H9 (cell line): ENCODE results near the gene GPN2. TPM values are rescaled to one million over a fixed set of nuclear protein-coding genes. Genes with fewer than 3 reads are reported as not detected.

ENCODE experiments used
- DNase-seq: peaks from one replicate; pipeline ENCODE4 v3.0.0-alpha.2; 2017
- H2AFZ ChIP-seq: one replicate; pipeline ENCODE4 v1.6.1; 2013; ENCODE audit warnings: mild to moderate bottlenecking, low read length, control low read depth, moderate library complexity
- H2AK5ac ChIP-seq: 2 replicates; pipeline ENCODE4 v1.6.1; 2013; ENCODE audit warnings: low read length, control low read depth, mixed read lengths; ENCODE audit not compliant: insufficient read length
- H2BK120ac ChIP-seq: one replicate; pipeline ENCODE4 v1.6.1; 2013; ENCODE audit warnings: low read depth, mild to moderate bottlenecking, low read length, control low read depth, inconsistent platforms; ENCODE audit not compliant: poor library complexity, severe bottlenecking
- H2BK12ac ChIP-seq: 2 replicates; pipeline ENCODE4 v1.6.1; 2013; ENCODE audit warnings: low read length, control low read depth, mixed read lengths, low read depth; ENCODE audit not compliant: insufficient read length
- H2BK15ac ChIP-seq: 2 replicates; pipeline ENCODE4 v1.6.1; 2013; ENCODE audit warnings: low read depth, low read length, control low read depth
- H2BK20ac ChIP-seq: one replicate; pipeline ENCODE4 v1.6.1; 2013; ENCODE audit warnings: low read depth, mild to moderate bottlenecking, low read length, control low read depth, inconsistent platforms; ENCODE audit not compliant: poor library complexity, severe bottlenecking
- H2BK5ac ChIP-seq: 2 replicates; pipeline ENCODE4 v1.6.1; 2013; ENCODE audit warnings: low read length, control low read depth, mixed read lengths; ENCODE audit not compliant: insufficient read length
- H3K14ac ChIP-seq: 2 replicates; pipeline ENCODE4 v1.6.1; 2013; ENCODE audit warnings: low read length, control low read depth; ENCODE audit not compliant: insufficient read depth
- H3K18ac ChIP-seq: 2 replicates; pipeline ENCODE4 v1.6.1; 2013; ENCODE audit warnings: low read depth, mild to moderate bottlenecking, mixed read lengths, low read length, control low read depth; ENCODE audit not compliant: insufficient read length
- H3K23ac ChIP-seq: 2 replicates; pipeline ENCODE4 v1.6.1; 2013; ENCODE audit warnings: low read length, control low read depth, mixed read lengths, low read depth; ENCODE audit not compliant: insufficient read length
- H3K23me2 ChIP-seq: 2 replicates; pipeline ENCODE4 v1.6.1; 2013; ENCODE audit warnings: low read depth, mild to moderate bottlenecking, mixed read lengths, low read length, control low read depth; ENCODE audit not compliant: insufficient read length, poor library complexity, severe bottlenecking
- H3K27ac ChIP-seq: 2 replicates; pipeline ENCODE4 v1.5.1; 2013; ENCODE audit warnings: low read length, control low read depth, mixed read lengths, low read depth; ENCODE audit not compliant: insufficient read length
- H3K27me3 ChIP-seq: 2 replicates; pipeline ENCODE4 v1.6.1; 2013; ENCODE audit warnings: low read length, control low read depth, inconsistent platforms; ENCODE audit not compliant: insufficient read depth
- H3K4ac ChIP-seq: 2 replicates; pipeline ENCODE4 v1.6.1; 2013; ENCODE audit warnings: low read depth, mild to moderate bottlenecking, control low read depth, inconsistent platforms, low read length, moderate library complexity
- H3K4me1 ChIP-seq: 2 replicates; pipeline ENCODE4 v1.6.1; 2013; ENCODE audit warnings: low read length, control low read depth, inconsistent platforms; ENCODE audit not compliant: insufficient read depth
- H3K4me2 ChIP-seq: 2 replicates; pipeline ENCODE4 v1.6.1; 2013; ENCODE audit warnings: low read length, control low read depth, mixed read lengths; ENCODE audit not compliant: insufficient read length, insufficient read depth
- H3K56ac ChIP-seq: 2 replicates; pipeline ENCODE4 v1.6.1; 2013; ENCODE audit warnings: low read depth, mild to moderate bottlenecking, mixed read lengths, low read length, control low read depth; ENCODE audit not compliant: insufficient read length
- H3K79me1 ChIP-seq: 2 replicates; pipeline ENCODE4 v1.6.1; 2013; ENCODE audit warnings: low read depth, mild to moderate bottlenecking, moderate library complexity, low read length, control low read depth, inconsistent platforms; ENCODE audit not compliant: insufficient read depth, poor library complexity, severe bottlenecking
- H3K79me2 ChIP-seq: 2 replicates; pipeline ENCODE4 v1.6.1; 2013; ENCODE audit warnings: low read length, control low read depth, inconsistent platforms; ENCODE audit not compliant: insufficient read depth
- H3K9ac ChIP-seq: 2 replicates; pipeline ENCODE4 v1.6.1; 2013; ENCODE audit warnings: low read length, control low read depth, mixed read lengths; ENCODE audit not compliant: insufficient read length; ENCODE audit errors: extremely low read depth
- H3K9me3 ChIP-seq: one replicate; pipeline ENCODE4 v1.6.1; 2013; ENCODE audit warnings: low read depth, low read length, inconsistent platforms; ENCODE audit not compliant: control insufficient read depth
- H3T11ph ChIP-seq: one replicate; pipeline ENCODE4 v1.6.1; 2013; ENCODE audit warnings: mild to moderate bottlenecking, low read length, control low read depth, inconsistent platforms
- H4K20me1 ChIP-seq: one replicate; pipeline ENCODE4 v1.6.1; 2013; ENCODE audit not compliant: control insufficient read depth, insufficient read length, insufficient read depth
- H4K5ac ChIP-seq: 2 replicates; pipeline ENCODE4 v1.6.1; 2013; ENCODE audit warnings: low read depth, mild to moderate bottlenecking, mixed read lengths, low read length, control low read depth; ENCODE audit not compliant: insufficient read length
- H4K8ac ChIP-seq: replicated peaks from 2 replicates; pipeline ENCODE4 v1.6.1; 2013; ENCODE audit warnings: low read length, control low read depth, mixed read lengths, low read depth; ENCODE audit not compliant: insufficient read length
- H4K91ac ChIP-seq: 2 replicates; pipeline ENCODE4 v1.6.1; 2013; ENCODE audit warnings: low read depth, mild to moderate bottlenecking, moderate library complexity, mixed read lengths, low read length, control low read depth; ENCODE audit not compliant: insufficient read length
- H3K27ac Mint-ChIP-seq, 3 experiments: 2 replicates in 2 of 3; 3 replicates in 1 of 3; pipeline ENCODE4 v1.8.0; 2020 to 2021; ENCODE audit warnings: mixed read lengths in 3 of 3, mild to moderate bottlenecking in 1 of 3, moderate library complexity in 1 of 3
- H3K27me3 Mint-ChIP-seq: 2 replicates; pipeline ENCODE4 v1.8.0; 2021; ENCODE audit warnings: low read depth, mild to moderate bottlenecking, moderate library complexity, mixed read lengths
- H3K36me3 Mint-ChIP-seq, 3 experiments: 2 replicates in 2 of 3; 3 replicates in 1 of 3; pipeline ENCODE4 v1.8.0; 2020 to 2021; ENCODE audit warnings: low read depth in 3 of 3, mixed read lengths in 3 of 3; ENCODE audit not compliant: insufficient read depth in 1 of 3
- H3K4me1 Mint-ChIP-seq, 2 experiments: 2 replicates each; pipeline ENCODE4 v1.8.0; 2020; ENCODE audit warnings: mixed read lengths in 2 of 2
- H3K4me3 Mint-ChIP-seq, 2 experiments: 2 replicates in 1 of 2; 3 replicates in 1 of 2; pipeline ENCODE4 v1.8.0; 2020 to 2021; ENCODE audit warnings: mild to moderate bottlenecking in 2 of 2, mixed read lengths in 2 of 2, moderate library complexity in 1 of 2
- H3K9me3 Mint-ChIP-seq, 2 experiments: 2 replicates in 1 of 2; 3 replicates in 1 of 2; pipeline ENCODE4 v1.8.0; 2020; ENCODE audit warnings: mild to moderate bottlenecking in 2 of 2, mixed read lengths in 2 of 2, moderate library complexity in 1 of 2
- CTCF ChIP-seq: fragments of 200-600 bp; sonication (generic); conservative IDR thresholded peaks from 3 replicates; pipeline ENCODE4 v1.8.0; 2021; ENCODE audit warnings: antibody characterized with exemption, mild to moderate bottlenecking
- WGBS: extraction: QIAGEN DNeasy Blood & Tissue Kit; methylation state at CpG from one replicate; pipeline ENCODE4 v1.1.7; 2013; ENCODE audit warnings: missing lambda C conversion rate, low lambda C conversion rate, mixed read lengths; ENCODE audit not compliant: insufficient read length; ENCODE audit errors: extremely low coverage; 5-methylcytosine and 5-hydroxymethylcytosine counted together
- total RNA-seq: library from RNA; stranded (reverse); gene quantifications from 2 replicates; pipeline ENCODE4 v1.2.1, GENCODE V29; 2021

GPN2 gene
- total RNA-seq, 1 experiment from 2014 or later, result 47.8 TPM

DNA sequence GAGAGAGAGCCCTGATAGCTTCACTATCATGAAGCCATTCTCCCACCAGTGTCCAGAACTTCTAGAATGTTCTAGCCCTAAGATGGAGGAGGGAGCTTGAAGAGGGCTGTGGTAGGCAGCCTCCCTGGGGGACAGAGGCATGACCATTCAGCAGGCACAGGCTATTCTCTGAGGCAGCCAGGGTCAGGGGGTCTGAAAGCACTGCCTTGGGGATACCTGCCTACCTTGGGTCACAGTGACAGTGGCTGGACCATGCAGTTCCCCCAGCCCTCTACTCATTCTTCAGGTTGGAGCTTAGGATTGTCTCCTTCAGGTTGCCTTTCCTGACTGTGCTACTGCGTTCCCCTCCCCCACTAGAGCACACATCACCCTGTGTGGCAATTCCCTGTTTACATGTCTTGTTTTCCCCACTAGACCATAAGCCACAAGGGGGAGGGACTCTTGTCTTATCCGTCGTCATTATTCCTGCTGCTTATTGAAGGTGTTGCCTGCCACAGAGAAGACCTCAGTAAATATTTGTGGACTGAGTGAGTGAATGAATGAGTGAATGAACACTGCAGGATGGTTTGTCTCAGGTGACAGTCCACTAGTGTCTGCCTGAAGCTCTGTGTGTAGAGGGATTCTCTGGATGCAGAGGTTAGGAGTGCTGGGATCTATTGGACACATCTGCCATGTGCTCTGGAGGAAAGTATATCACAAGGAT, 58.4 kb downstream of the GPN2 start:
- Mint-ChIP-seq H3K27me3 (no peaks in the 10 kb centered on the region; the same call in 1 of the 2 replicates), H3K27ac (no peak overlapping the region), H3K36me3 (peaks cover 29 to 45% (median 39%) of the 10 kb centered on the region in 3 experiments), H3K4me3 (no peak overlapping the region), H3K4me1 (peaks cover 22 to 23% of the 10 kb centered on the region in 2 experiments), H3K9me3 (no peaks in the 10 kb centered on the region; a peak in 1 of 5 replicates)
- no peak overlapping the region for H2BK5ac ChIP-seq
- no peak overlapping the region for H3K4ac ChIP-seq
- H2BK20ac ChIP-seq, result no peak overlapping the region
- no peak overlapping the region for H2BK15ac ChIP-seq
- no CpG with 5 or more reads among the region's 3 CpGs for WGBS
- H3K56ac ChIP-seq, result no peak overlapping the region
- H3K9me3 ChIP-seq, result no peaks in the 10 kb centered on the region
- H3K79me2 ChIP-seq, result no peaks in the 10 kb centered on the region; the same call in 1 of the 2 replicates
- H3K27ac ChIP-seq, result no peak overlapping the region
- no peak overlapping the region for H3K18ac ChIP-seq
- no peak overlapping the region for H2BK120ac ChIP-seq
- no peak overlapping the region for H3K14ac ChIP-seq
- no peak overlapping the region for H3K23ac ChIP-seq
- H4K20me1 ChIP-seq, result no peaks in the 10 kb centered on the region
- no peak overlapping the region for H3T11ph ChIP-seq
- H3K4me1 ChIP-seq, result no peaks in the 10 kb centered on the region
- no peak overlapping the region for H3K9ac ChIP-seq
- no peak overlapping the region for H4K8ac ChIP-seq
- H3K27me3 ChIP-seq, result no peaks in the 10 kb centered on the region
- H3K79me1 ChIP-seq, result peaks cover 3% of the 10 kb centered on the region
- peaks cover 4% of the 10 kb centered on the region for H3K23me2 ChIP-seq
- H2BK12ac ChIP-seq, result no peak overlapping the region
- H2AFZ ChIP-seq, result no peak overlapping the region
- no peak overlapping the region for H4K5ac ChIP-seq
- DNase-seq, result no peak
- no peak overlapping the region for H2AK5ac ChIP-seq
- TF ChIP-seq CTCF, result no peak
- no peak overlapping the region for H4K91ac ChIP-seq
- H3K4me2 ChIP-seq, result no peak overlapping the region
